Osteoblast (primary cell): ENCODE results near the gene MYH9. TPM values are rescaled to one million over a fixed set of nuclear protein-coding genes. Genes with fewer than 3 reads are reported as not detected.
"Not testable (repeated sequence)": the region's sequence is repeated elsewhere in the genome, so short reads cannot be mapped to it uniquely, and the experiment has no call there.

Experiments
- DNase-seq: peaks from one replicate; pipeline ENCODE4 v3.0.0; 2011; ENCODE audit warnings: low spot score, mixed read lengths; ENCODE audit not compliant: insufficient read length; ENCODE audit errors: missing footprints
- H2AFZ ChIP-seq: 2 replicates; pipeline ENCODE4 v1.6.0; 2011; ENCODE audit warnings: mild to moderate bottlenecking, low read length
- H3K27ac ChIP-seq: 2 replicates; pipeline ENCODE4 v1.5.1; 2011; ENCODE audit warnings: mild to moderate bottlenecking, low read depth, low read length, moderate library complexity
- H3K27me3 ChIP-seq: 2 replicates; pipeline ENCODE4 v1.6.0; 2012; ENCODE audit warnings: mild to moderate bottlenecking, control low read depth, inconsistent platforms, low read length, moderate library complexity; ENCODE audit not compliant: insufficient read depth
- H3K36me3 ChIP-seq: 2 replicates; pipeline ENCODE4 v1.5.1; 2011; ENCODE audit warnings: mild to moderate bottlenecking, low read length, control low read depth, moderate library complexity; ENCODE audit not compliant: insufficient read depth
- H3K4me1 ChIP-seq: 2 replicates; pipeline ENCODE4 v1.5.1; 2011; ENCODE audit warnings: mild to moderate bottlenecking, low read length, control low read depth, moderate library complexity; ENCODE audit not compliant: insufficient read depth
- H3K4me2 ChIP-seq: 2 replicates; pipeline ENCODE4 v1.6.0; 2011; ENCODE audit warnings: mild to moderate bottlenecking, low read length; ENCODE audit not compliant: insufficient read depth
- H3K4me3 ChIP-seq: fragments of 200-600 bp; sonication (generic); 3 replicates; pipeline ENCODE4 v1.5.1; 2012; ENCODE audit warnings: mild to moderate bottlenecking, low read length, inconsistent platforms; ENCODE audit not compliant: insufficient read depth
- H3K79me2 ChIP-seq: 2 replicates; pipeline ENCODE4 v1.6.0; 2012; ENCODE audit warnings: mild to moderate bottlenecking, low read length, control low read depth, inconsistent platforms; ENCODE audit not compliant: insufficient read depth
- H3K9me3 ChIP-seq: 2 replicates; pipeline ENCODE4 v1.5.1; 2011; ENCODE audit warnings: low read depth, low read length, control low read depth
- H4K20me1 ChIP-seq: 2 replicates; pipeline ENCODE4 v1.6.0; 2012; ENCODE audit warnings: mild to moderate bottlenecking, low read length, control low read depth; ENCODE audit not compliant: insufficient read depth
- total RNA-seq: library from RNA; depleted of rRNA; stranded (reverse); fragments of >200 nt; gene quantifications from 2 replicates; pipeline ENCODE4 v1.2.3, GENCODE V29; 2012
- TF ChIP-seq, protein P1 (sequence below): IDR thresholded peaks from 2 replicates; pipeline ENCODE4 v1.5.1; 2011; ENCODE audit warnings: mild to moderate bottlenecking, low read depth, low read length, moderate library complexity; ENCODE audit errors: extremely low read depth

The MYH9 gene
- total RNA-seq, 1 donor = 964 TPM

DNA sequence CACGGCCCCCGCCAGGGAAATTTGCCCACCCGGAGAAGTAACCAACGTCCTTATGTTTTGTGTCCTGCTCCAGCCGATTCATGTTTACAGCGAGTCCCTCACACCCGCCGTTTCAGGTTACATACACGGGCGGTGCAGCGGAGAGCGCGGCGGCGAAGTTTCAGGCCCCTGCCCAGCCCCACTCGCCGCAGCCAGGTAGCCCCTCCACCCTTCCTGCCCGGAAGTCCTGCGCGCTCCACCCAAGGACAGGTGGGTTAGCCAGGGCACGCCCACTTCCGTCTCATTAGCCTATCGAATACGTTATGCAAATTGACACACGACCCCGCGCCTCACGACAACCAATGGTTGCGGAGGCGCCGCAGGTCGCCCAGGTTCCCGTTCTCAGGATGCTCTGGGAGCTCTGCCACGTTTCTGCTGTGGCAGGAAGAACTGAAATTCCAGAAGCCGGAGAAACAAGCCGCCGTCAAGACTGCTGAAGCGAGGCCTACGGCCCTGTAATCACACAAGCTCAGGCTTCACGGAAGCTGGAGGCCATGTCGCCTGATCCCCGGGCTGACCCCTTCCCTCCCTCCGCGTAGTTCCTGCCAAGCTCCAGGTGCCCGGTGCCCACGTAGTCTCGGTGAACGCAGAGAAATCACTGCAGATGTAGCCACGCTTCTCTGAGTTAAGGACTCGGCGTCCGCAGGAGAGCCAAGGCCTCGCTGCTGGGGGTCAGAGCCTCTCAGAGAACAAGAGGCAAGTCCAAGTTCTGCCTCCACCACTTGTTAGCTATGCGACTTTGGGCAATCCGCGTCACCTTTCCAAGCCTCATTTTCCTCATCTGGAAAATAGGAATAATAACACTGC, 22.4 kb upstream of the MYH9 start:
- Histone ChIP-seq H2AFZ (peak overlapping the region; percentile 46), H3K4me3 (no peak overlapping the region), H3K79me2 (no peaks in the 10 kb centered on the region), H3K27ac (no peak overlapping the region), H3K27me3 (no peaks in the 10 kb centered on the region), H3K9me3 (no peaks in the 10 kb centered on the region), H4K20me1 (no peaks in the 10 kb centered on the region), H3K4me1 (peaks cover 6% of the 10 kb centered on the region), H3K36me3 (peaks cover 4% of the 10 kb centered on the region), H3K4me2 (no peak overlapping the region)
- TF ChIP-seq, protein P1, sequence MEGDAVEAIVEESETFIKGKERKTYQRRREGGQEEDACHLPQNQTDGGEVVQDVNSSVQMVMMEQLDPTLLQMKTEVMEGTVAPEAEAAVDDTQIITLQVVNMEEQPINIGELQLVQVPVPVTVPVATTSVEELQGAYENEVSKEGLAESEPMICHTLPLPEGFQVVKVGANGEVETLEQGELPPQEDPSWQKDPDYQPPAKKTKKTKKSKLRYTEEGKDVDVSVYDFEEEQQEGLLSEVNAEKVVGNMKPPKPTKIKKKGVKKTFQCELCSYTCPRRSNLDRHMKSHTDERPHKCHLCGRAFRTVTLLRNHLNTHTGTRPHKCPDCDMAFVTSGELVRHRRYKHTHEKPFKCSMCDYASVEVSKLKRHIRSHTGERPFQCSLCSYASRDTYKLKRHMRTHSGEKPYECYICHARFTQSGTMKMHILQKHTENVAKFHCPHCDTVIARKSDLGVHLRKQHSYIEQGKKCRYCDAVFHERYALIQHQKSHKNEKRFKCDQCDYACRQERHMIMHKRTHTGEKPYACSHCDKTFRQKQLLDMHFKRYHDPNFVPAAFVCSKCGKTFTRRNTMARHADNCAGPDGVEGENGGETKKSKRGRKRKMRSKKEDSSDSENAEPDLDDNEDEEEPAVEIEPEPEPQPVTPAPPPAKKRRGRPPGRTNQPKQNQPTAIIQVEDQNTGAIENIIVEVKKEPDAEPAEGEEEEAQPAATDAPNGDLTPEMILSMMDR = no peak
- no peak for DNase-seq

DNA sequence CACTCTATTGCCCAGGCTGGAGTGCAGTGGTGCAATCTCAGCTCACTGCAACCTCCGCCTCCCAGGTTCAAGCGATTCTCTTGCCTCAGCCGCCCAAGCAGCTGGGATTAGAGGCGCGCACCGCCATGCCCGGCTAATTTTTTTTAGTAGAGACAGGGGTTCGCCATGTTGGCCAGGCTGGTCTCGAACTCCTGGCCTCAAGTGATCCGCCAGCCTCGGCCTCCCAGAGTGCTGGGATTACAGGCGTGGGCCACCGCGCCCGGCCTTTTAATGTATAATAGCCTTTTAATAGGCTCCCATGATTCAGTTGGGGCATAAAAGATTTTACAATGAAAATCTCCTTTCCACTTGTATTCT, 21.8 kb upstream of the MYH9 start:
- not testable (repeated sequence) for H3K9me3 ChIP-seq, DNase-seq, H4K20me1 ChIP-seq, H3K4me2 ChIP-seq, H3K36me3 ChIP-seq, H3K27me3 ChIP-seq, H3K79me2 ChIP-seq, H3K4me1 ChIP-seq, H2AFZ ChIP-seq, H3K27ac ChIP-seq, H3K4me3 ChIP-seq

DNA sequence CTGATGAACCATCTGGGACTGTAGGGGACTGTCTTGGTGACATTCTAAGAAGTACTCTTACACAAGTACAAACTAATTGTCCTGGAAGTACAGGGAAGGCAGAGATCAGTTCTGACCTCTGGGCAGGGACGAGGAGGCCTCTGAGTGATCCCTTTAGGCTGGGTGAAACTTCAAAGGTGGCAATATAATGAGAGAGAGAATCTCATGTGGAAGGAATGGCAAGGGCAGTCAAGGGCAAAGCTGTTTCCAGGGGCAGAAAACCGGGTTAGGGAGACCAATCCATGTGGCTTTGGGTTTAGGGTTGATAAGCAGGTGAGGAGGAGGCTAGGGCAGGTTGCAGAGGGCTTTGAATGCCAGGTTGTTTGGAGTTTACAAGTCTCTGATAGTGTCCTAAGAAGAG, 21.3 kb upstream of the MYH9 start:
- no peak for DNase-seq
- TF ChIP-seq, protein P1 = no peak
- H3K4me1 ChIP-seq = peaks cover 6% of the 10 kb centered on the region
- no peaks in the 10 kb centered on the region for H3K9me3 ChIP-seq
- H3K79me2 ChIP-seq = no peaks in the 10 kb centered on the region
- H2AFZ ChIP-seq = no peak overlapping the region
- no peak overlapping the region for H3K4me3 ChIP-seq
- H3K27me3 ChIP-seq = no peaks in the 10 kb centered on the region
- no peak overlapping the region for H3K4me2 ChIP-seq
- peaks cover 6% of the 10 kb centered on the region for H3K36me3 ChIP-seq
- H4K20me1 ChIP-seq = no peaks in the 10 kb centered on the region
- no peak overlapping the region for H3K27ac ChIP-seq

DNA sequence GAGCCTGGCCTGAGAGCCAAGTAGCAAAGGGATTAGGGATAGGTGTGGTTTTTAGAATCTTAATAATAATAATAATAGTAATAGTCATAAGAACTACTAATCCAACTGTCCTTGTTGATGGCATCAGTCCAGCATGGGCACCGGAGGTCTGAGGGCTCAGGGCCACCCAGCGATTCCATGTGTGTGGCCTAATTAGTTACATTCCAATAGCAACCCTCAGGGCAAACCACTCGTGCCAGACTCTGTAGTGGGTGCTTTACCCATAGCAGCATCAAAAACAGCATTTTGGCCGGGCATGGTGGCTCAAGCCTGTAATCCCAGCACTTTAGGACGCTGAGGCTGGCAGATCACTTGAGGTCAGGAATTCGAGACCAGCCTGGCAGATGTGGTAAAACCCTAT, 19.0 kb upstream of the MYH9 start:
- TF ChIP-seq, protein P1 = no peak
- DNase-seq = no peak
- Histone ChIP-seq H3K4me1 (peaks cover 6% of the 10 kb centered on the region), H3K79me2 (no peaks in the 10 kb centered on the region), H4K20me1 (no peaks in the 10 kb centered on the region), H3K4me2 (no peak overlapping the region), H3K36me3 (peaks cover 6% of the 10 kb centered on the region), H3K27me3 (no peaks in the 10 kb centered on the region), H2AFZ (no peak overlapping the region), H3K27ac (no peak overlapping the region), H3K4me3 (no peak overlapping the region), H3K9me3 (no peaks in the 10 kb centered on the region)
